Activated naive CD4-positive, alpha-beta T cell treated with anti-CD3 and anti-CD28 coated beads, Interleukin-2, amount 50 U/mL, for 72 hours (primary cell): ENCODE data around the gene ZNF691. TPM values are rescaled to one million over a fixed set of nuclear protein-coding genes. Genes with fewer than 3 reads are reported as not detected.

Source experiments
- ATAC-seq, 2 donors: fragments of 150-1000 bp; cut with Tn5 transposase; 2 replicates each; pipeline ENCODE4 v1.10.0; 2021; ENCODE audit warnings: mild to moderate bottlenecking in 2 of 2, moderate library complexity in 2 of 2
- DNase-seq, 2 donors: peaks; one replicate each; pipeline ENCODE4 v3.0.0; 2021 to 2022; ENCODE audit warnings: low spot score in 2 of 2
- H3K27ac Mint-ChIP-seq, 2 donors: one replicate each; pipeline ENCODE4 v1.8.0; 2022; ENCODE audit warnings: mild to moderate bottlenecking in 2 of 2, mixed read lengths in 2 of 2
- H3K36me3 Mint-ChIP-seq, 2 donors: one replicate each; pipeline ENCODE4 v1.8.0; 2022; ENCODE audit warnings: mixed read lengths in 2 of 2
- H3K9me3 Mint-ChIP-seq, 2 donors: one replicate each; pipeline ENCODE4 v1.8.0; 2022; ENCODE audit warnings: mixed read lengths in 2 of 2
- total RNA-seq, 2 donors: library from RNA; stranded (reverse); gene quantifications; one replicate each; pipeline ENCODE4 v1.2.3, GENCODE V29; 2022

Gene ZNF691
- total RNA-seq, 2 donors from 2014 or later, result 6.3 to 9.8 TPM

DNA sequence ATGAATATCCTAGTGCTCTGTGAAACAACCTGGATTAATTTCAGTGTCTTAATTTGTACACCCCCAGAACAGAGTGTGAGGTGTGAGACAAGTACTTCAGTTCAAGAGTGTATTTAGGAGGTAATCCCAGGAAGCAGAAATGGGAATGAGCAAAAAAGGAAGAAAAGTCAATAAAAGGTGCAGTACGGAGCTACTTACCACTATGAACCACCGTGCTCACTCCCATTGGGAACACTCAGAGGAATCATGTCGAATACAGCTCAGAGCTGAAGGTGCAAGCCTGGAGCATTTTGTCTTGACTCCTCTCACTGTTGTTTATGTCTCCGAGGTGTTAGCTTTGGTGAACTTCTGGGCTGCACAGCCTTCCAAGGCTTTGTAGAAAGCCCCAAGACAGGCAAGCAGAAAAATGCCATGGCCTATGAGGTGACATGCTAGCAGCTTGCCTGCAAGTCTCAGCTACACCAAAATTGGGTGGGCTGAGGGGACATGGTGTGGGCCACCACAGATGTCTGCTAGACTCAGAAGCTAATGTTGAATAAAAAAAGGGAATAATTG lies 21.9 kb upstream of the ZNF691 start:
- H3K36me3 Mint-ChIP-seq, result no peaks in the 10 kb centered on the region
- no peak for DNase-seq

DNA sequence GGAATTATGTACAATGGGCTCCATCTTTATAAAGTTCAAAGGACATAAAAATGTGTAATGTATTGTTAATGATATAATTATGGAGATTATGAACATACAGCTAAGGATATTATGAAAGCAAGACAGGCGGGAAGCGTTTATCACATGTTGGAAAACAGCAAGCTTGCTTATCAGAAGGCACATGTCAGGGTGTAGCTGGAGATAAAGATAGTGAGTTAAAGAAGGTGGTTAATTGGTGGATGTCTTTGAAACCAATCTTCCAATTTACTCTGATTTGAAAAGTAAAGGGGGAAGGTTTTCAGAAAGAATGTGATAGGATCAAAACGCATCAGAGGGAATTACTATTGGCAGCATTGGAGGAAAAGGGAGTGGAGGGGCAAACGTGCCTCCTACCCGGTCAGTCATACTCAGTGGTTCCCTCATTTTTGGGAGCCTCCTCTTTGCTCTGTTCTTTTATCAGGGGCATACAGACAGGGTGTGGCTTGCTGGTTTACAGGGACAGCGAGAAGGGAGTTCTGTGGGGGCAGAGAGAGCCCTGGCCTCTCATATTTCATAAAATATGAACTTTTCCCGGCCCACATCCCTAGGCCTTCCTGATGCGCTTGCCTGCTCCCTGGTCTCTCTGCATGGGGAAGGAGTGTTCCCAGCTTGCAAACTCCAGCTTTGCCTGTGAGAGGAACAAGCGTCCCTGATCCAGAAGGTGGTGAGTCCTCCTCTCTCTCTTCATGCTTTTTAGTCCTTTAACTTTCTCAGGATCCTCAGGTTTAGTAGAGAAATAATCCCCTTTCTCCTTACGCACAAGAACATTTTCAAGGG lies 21.2 kb upstream of the ZNF691 start:
- H3K27ac Mint-ChIP-seq, result no peak overlapping the region
- no peaks in the 10 kb centered on the region for H3K9me3 Mint-ChIP-seq
- DNase-seq, result no peak
- ATAC-seq, result no peak
- no peaks in the 10 kb centered on the region for H3K36me3 Mint-ChIP-seq

More for the DNA sequence above, 21.9 kb upstream of the ZNF691 start:
- Mint-ChIP-seq H3K9me3 (no peaks in the 10 kb centered on the region), H3K27ac (no peak overlapping the region)
- ATAC-seq, result no peak

DNA sequence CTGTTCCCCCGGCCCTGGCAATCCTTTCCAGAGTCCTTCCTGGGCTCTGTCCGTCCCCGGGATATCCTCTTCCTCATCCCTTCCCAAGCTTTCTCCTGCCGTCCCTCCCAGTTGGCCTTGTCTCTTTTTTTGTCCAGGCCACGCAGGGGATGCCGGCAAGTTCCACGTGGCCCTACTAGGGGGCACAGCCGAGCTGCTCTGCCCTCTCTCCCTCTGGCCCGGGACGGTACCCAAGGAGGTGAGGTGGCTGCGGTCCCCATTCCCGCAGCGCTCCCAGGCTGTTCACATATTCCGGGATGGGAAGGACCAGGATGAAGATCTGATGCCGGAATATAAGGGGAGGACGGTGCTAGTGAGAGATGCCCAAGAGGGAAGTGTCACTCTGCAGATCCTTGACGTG lies 15.8 kb upstream of the ZNF691 start:
- ATAC-seq (no peak), DNase-seq (no peak)
- Mint-ChIP-seq H3K9me3 (no peaks in the 10 kb centered on the region), H3K36me3 (no peaks in the 10 kb centered on the region), H3K27ac (peak overlapping the region in 1 of 2 donors; percentile 57)

DNA sequence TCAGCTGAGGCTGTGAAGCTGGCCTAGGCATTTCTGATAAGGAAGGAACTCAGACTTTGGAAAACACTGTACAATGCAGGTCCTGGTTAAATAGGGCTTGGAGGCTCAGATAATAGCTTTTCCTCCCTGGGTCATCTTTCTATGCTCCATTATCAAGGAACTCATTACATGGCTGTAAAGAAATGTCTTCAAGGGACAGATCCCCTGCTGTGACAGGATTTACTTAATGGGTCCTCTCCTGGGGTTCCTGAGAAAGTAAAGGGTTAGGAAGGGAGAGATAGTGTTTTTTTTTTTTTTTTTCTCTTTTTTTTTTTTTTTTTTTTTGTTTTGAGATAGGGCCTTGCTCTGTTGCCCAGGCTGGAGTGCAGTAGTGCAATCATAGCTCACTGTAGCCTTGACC lies 15.1 kb upstream of the ZNF691 start:
- DNase-seq (no peak), ATAC-seq (no peak)
- Mint-ChIP-seq H3K36me3 (no peaks in the 10 kb centered on the region), H3K9me3 (no peaks in the 10 kb centered on the region), H3K27ac (no peak overlapping the region)

DNA sequence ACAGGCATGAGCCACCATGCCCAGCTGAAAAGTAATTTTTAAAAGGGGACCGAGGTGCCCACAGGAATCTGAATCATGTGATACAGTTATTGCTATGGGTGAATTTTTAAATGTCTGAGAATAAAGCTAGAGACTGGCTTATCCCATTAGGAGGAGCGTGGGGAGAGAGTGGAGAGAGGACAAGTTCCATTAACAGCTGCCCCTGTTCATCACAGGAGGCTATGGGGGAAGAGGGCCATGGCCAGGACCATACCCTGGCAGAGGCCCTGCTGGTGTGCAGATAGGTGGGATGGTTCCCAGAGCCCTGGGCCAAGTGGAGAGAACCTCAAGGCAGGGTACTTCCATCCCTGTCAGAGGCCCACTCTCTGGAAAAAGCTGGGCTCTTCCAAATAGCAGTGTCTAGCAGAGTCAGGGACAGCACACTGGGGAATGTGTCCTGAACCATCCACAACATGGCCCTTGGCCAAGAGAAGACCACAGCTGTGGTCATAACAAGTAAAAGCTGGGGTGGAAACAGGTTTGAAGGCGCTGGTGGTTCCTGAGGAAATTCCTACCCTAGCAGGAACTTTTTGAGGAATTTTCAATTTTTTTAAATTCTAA lies 13.7 kb upstream of the ZNF691 start:
- Mint-ChIP-seq H3K9me3 (no peaks in the 10 kb centered on the region), H3K27ac (no peak overlapping the region), H3K36me3 (no peaks in the 10 kb centered on the region)
- DNase-seq (no peak), ATAC-seq (no peak)

DNA sequence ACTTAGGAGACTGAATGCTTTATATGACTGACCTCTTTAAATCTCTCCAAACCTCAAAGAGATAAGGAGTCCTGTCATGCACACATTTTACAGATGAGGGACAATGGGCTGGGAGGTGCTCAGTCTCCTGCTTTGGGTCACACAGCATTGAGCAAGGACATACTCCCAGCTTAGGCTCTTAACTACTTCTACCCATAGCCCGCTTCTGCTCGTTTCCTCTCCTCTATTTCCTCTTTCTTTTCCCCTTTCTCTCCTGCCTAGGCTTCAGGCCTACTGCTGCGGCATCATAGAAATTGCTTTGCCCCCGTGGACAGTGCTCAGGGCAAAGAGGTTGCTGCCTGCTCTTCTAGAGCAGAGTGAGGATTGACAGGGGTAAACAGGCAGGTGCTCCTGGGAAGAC lies 12.4 kb upstream of the ZNF691 start:
- no peak for DNase-seq
- Mint-ChIP-seq H3K9me3 (no peaks in the 10 kb centered on the region), H3K27ac (no peak overlapping the region), H3K36me3 (no peaks in the 10 kb centered on the region)
- ATAC-seq, result no peak

DNA sequence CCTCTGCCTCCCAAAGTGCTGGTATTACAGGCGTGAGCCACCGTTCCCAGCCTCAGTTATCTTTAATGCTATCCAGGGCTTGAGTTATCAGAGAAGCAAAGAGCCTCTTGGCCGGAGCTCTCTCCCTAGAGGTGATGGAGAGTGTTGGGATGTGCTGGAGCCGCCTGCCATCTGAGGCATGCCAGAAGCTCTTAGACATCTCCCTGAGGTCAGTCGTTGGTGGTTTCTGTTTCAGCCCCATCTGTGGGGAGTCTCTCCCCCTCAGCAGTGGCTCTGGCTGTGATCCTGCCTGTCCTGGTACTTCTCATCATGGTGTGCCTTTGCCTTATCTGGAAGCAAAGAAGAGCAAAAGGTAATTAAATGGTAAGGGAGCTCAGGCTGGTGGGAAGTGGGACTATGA lies 11.6 kb upstream of the ZNF691 start:
- H3K36me3 Mint-ChIP-seq, result no peaks in the 10 kb centered on the region
- no peaks in the 10 kb centered on the region for H3K9me3 Mint-ChIP-seq
- H3K27ac Mint-ChIP-seq, result no peak overlapping the region
- DNase-seq (no peak), ATAC-seq (no peak)

DNA sequence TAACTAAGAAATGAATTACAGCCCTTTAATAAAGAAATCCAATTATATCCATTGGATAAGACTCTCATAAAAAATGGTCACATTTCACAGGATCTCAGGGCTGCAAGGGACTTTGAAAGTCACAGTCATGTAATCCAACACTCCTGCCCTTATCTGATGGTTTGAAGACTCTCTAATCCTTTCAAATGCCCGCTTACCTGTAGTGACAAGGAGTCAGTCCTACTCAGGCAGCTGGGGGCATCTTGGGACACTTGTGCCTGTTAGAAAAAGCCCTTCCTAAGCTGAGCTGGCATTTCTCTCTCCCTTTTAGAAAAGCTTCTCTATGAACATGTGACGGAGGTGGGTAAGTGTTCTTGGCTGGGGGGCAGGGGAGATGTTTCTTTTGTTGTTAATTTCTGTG lies 11.0 kb upstream of the ZNF691 start:
- ATAC-seq, result no peak
- Mint-ChIP-seq H3K27ac (no peak overlapping the region), H3K36me3 (no peaks in the 10 kb centered on the region), H3K9me3 (no peaks in the 10 kb centered on the region)
- DNase-seq, result no peak

DNA sequence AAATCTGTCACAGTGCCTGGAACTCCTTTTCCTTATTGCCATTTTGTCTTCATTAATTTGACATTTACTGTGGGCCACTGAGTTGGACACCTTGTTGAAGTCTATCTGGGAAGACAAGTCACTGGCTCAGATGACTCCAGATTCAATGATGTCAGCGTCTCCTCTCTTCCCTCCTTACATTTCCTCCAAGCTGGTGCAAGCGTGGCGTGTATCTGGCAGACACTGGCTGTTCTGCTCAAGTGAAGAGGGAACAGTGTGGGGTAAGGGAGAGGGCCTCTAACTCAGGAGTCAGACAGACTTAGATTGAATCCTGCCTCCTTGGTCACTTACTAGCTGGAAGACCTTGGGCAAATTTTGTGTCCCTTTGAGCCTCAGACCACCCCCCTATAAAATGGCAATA lies 8.7 kb upstream of the ZNF691 start:
- no peak overlapping the region for H3K27ac Mint-ChIP-seq
- DNase-seq (no peak), ATAC-seq (no peak)
- peaks cover 0 to 5% of the 10 kb centered on the region in 2 donors for H3K36me3 Mint-ChIP-seq
- no peaks in the 10 kb centered on the region for H3K9me3 Mint-ChIP-seq

DNA sequence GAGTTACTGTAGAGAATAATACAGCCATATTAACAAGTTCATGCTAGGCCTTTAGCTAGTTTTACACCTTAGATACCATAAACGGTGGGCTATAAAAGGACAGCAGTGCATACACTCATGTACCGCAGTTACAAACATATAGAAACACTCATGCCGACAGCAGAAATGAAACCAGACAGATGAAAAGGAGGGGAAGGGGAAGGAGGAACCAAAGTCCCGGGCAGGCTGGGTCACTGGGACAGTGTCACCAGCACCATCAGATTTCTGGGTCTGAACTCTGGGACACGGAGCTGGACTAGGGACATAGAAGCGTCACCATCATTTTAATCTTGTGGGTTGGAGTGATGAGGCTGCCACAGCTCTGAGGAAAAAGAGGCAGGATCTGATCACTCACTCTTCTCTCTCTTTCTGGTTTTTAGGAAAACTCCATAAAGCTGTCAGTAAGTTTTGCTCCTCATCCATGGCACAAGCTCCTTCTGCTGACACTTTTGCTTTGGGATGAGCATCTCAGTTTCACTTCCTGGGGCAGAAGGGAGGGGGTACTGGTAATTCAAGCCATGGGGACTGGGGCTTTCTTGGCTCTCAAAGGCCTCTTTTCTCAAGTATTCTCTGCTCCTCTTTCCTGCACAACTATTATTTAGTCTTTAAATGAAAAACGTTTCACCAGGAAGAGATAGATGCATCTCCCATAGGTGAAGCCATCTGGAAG lies 7.8 kb upstream of the ZNF691 start:
- H3K27ac Mint-ChIP-seq, result no peak overlapping the region
- no peak for DNase-seq
- H3K36me3 Mint-ChIP-seq, result peaks cover 0 to 14% of the 10 kb centered on the region in 2 donors
- no peak for ATAC-seq
- H3K9me3 Mint-ChIP-seq, result no peaks in the 10 kb centered on the region

DNA sequence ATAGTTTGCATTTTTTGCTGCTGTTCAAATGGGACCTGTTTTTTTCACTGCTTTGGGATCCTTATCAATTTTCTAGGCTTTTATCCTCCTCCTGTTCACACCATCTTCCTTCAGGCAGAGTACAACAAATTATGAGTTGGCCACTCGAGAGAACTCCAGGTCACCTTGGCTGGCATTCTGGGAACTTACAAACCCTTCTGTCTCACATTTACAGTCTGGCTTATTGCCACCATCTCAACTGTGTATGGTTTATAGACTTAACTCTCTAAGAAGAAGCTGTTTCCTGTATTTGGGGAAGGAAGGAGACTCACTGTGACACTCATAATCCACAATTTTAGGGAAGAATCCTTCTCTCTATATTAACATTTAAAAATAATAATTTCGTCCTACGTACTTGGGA lies 5.4 kb upstream of the ZNF691 start:
- ATAC-seq (no peak), DNase-seq (no peak)
- Mint-ChIP-seq H3K36me3 (peaks cover 7 to 23% of the 10 kb centered on the region in 2 donors), H3K27ac (no peak overlapping the region), H3K9me3 (no peaks in the 10 kb centered on the region)

DNA sequence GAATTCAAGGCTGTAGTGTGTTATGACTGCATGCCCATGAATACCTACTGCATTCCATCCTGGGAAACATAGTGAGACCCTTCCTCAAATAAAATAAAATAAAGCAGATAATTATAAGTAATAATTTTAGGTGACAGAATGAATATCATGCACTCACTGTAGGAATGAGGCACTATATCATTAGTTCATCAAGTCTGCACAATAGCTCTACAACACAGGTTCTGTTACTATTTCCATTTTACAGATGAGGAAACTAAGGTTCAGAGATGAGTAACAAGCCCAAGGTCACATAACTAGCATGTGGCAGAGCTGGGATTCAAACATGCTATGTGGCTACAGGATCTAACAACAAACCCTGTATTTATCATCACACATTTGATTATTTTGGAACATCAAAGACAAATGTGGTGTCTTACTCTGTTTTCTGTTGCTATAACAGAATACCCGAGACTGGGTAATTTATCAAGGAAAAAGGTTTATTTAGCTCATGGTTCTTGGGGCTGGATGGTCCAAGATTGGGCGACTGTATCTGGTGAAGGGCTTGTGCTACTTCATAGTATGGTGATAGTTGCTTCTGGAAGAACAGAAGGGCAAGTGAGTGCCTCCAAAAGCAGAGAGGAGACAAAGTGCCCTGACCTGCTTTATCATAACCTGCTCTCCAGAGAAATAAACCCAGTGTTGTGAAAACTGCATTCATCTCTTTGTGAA lies 4.8 kb upstream of the ZNF691 start:
- H3K9me3 Mint-ChIP-seq, result no peaks in the 10 kb centered on the region
- no peak for DNase-seq
- H3K27ac Mint-ChIP-seq, result no peak overlapping the region
- ATAC-seq, result no peak
- peaks cover 12 to 23% of the 10 kb centered on the region in 2 donors for H3K36me3 Mint-ChIP-seq

DNA sequence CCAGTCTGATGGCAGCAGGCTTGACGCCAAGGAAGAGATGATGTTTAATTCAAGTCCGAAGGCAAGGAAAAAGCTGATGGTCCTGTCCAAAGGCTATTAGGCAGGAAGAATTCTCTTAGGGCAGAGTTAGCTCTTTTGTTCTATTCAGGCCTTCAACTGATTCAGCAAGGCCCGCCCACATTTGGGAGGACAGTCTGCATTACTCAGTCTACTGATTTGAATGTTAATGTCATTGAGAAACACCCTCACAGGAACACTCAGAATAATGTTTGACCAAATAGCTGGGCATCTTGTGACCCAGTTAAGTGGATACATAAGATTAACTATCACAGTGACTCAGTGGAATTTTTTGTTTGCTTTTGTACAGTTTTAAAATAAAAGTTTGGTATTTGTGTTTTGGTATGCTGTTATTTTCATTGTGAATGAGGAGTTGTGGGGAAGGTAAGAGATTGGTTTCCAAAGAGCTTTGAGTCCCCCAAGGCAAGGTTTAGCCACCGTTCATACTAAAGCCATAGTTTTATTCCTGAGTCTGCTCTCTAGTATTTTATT lies 1.7 kb upstream of the ZNF691 start:
- no peak overlapping the region for H3K27ac Mint-ChIP-seq
- ATAC-seq (no peak), DNase-seq (no peak)
- peaks cover 28 to 44% of the 10 kb centered on the region in 2 donors for H3K36me3 Mint-ChIP-seq
- H3K9me3 Mint-ChIP-seq, result peaks cover under 1% of the 10 kb centered on the region in 2 donors

DNA sequence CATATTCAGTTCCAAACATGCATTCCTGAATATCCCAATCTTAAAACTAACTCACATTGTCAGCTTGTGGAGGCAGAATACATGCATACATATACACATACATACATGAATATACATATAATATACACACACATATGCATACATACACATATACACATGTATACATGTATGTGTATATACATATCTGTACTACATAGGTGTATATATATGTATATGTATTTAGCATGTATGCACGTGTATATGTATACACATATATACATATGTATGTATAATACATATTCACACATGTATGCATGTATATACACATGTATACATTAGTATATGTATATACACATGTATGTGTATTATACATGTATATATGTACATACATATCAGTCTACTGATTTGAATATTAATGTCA lies 1.2 kb upstream of the ZNF691 start:
- DNase-seq (no peak), ATAC-seq (no peak)
- Mint-ChIP-seq H3K27ac (no peak overlapping the region), H3K36me3 (peaks cover 33 to 49% of the 10 kb centered on the region in 2 donors), H3K9me3 (peaks cover 4 to 5% of the 10 kb centered on the region in 2 donors)

DNA sequence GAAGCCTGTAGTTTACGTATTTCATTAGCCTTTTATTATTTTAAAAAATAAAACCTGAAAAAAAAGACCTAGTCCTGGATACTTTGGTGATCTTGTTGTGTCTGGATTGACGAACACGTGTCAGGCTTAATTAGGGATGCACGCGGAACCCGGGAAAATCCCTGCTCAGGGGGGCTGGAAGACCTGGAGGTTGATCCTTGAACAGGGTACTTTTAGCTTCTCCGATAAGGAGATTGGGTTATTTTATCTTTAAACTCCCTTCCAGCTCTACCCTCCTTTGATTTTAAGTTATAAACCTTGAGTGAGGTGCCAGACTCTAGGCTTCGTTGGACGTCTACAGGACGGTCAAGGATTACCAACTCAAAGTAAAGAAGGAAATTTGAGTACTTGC lies 552 bp upstream of the ZNF691 start:
- Mint-ChIP-seq H3K36me3 (peaks cover 40 to 56% of the 10 kb centered on the region in 2 donors), H3K27ac (peak overlapping the region; percentile 90 to 92), H3K9me3 (peaks cover 7 to 8% of the 10 kb centered on the region in 2 donors)
- ATAC-seq (peak; percentile 7), DNase-seq (no peak)

DNA sequence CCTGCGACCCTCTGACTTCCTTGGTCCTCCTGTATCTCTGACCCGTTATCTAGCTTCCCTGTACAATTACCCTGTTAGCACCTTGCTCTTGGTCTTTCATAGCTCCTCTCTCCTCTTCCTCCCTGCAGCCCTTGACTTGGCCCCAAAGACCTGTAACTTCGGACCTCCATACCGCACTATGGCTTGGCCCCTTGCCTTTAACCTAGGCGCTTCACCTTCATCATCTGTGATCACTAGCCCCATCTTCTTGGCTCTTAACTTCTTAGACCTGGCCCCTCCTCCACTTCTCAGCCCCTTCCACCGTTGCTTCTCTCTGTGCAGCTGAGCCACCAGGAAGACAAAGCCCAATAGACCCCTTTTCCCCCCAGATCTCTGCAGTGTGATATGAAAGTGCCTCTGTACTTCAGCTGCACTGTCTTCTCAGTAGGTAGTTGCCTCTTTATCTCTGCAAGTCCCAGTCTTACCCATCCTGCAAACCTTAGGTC lies 740 bp downstream of the ZNF691 start:
- H3K27ac Mint-ChIP-seq, result peak overlapping the region; percentile 41 to 90
- peaks cover 48 to 62% of the 10 kb centered on the region in 2 donors for H3K36me3 Mint-ChIP-seq
- peaks cover 9 to 10% of the 10 kb centered on the region in 2 donors for H3K9me3 Mint-ChIP-seq
- peak in 1 of 2 donors; percentile 7 for DNase-seq
- ATAC-seq, result no peak
